Astrocyte (in vitro differentiated cells and primary cell): ENCODE results near the gene SNX13.

ENCODE experiments used
- CTCF ChIP-seq: IDR thresholded peaks from 2 replicates; pipeline ENCODE4 v1.5.1; 2011; ENCODE audit warnings: low read depth, mild to moderate bottlenecking, inconsistent platforms, low read length, moderate library complexity; ENCODE audit not compliant: insufficient read depth
- EZH2 ChIP-seq: IDR thresholded peaks from 2 replicates; pipeline ENCODE4 v1.6.1; 2012; ENCODE audit warnings: mild to moderate bottlenecking, low read length, inconsistent platforms; ENCODE audit not compliant: insufficient read depth

- TF ChIP-seq CTCF (no peak), EZH2 (no peak)
Observed at GRCh38 chr7:17931069-17931468, 9.2 kb downstream of the SNX13 start.
